ENCODE data around the gene PABPN1L. TPM values are rescaled to one million over a fixed set of nuclear protein-coding genes. Genes with fewer than 3 reads are reported as not detected.

The PABPN1L gene
- total and polyA plus RNA-seq, 3 donors from 2014 or later = 0.34 to 0.93 TPM; not detected in 1

- intact Hi-C loops (cut with DNase I; ENCODE audit: low total_unique reads) = no loop called here
- 88 to 92% methylated on average over 3 to 21 of the region's 22 CpGs for WGBS, 2 donors
Observed at GRCh38 chr16:88906535-88907105, 40.2 kb upstream of the PABPN1L start.

DNA sequence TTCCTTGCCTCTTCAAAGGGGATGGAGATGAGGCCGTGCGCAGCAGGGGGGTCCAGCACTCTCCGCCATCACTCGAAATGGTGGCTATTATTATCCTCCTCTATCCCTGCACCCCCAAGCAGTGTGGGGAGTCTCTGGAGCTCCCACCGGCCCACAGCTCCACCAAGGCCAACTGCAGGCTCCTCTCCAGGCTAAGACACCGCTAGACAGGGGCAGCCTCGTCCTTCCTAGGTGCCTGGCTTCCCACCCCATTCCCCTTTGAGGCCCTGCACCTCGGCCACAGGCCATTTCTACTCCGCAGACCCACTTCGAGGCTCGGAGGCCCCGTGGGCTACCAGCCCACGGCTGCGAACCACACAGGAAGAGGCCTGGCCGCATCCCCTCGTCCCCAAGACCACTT is 39.6 kb upstream of the PABPN1L start:
- Histone ChIP-seq H3K27ac (no peak overlapping the region), H3K36me3 (ENCODE audit: low read depth, missing control alignments) (no peaks in the 10 kb centered on the region), H3K9me3 (no peaks in the 10 kb centered on the region), H3K4me1 (peaks cover 10% of the 10 kb centered on the region), H3K27me3 (no peaks in the 10 kb centered on the region), H3K4me3 (no peak overlapping the region)
- 88 to 96% methylated on average over 12 to 16 of the region's 16 CpGs for WGBS, 2 donors
- intact Hi-C loops (cut with DNase I; ENCODE audit: low total_unique reads) = no loop called here
- TF ChIP-seq, protein P1, sequence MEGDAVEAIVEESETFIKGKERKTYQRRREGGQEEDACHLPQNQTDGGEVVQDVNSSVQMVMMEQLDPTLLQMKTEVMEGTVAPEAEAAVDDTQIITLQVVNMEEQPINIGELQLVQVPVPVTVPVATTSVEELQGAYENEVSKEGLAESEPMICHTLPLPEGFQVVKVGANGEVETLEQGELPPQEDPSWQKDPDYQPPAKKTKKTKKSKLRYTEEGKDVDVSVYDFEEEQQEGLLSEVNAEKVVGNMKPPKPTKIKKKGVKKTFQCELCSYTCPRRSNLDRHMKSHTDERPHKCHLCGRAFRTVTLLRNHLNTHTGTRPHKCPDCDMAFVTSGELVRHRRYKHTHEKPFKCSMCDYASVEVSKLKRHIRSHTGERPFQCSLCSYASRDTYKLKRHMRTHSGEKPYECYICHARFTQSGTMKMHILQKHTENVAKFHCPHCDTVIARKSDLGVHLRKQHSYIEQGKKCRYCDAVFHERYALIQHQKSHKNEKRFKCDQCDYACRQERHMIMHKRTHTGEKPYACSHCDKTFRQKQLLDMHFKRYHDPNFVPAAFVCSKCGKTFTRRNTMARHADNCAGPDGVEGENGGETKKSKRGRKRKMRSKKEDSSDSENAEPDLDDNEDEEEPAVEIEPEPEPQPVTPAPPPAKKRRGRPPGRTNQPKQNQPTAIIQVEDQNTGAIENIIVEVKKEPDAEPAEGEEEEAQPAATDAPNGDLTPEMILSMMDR (IDR thresholded peaks at IDR 0.05) = no peak
- TF ChIP-seq POLR2A (IDR thresholded peaks at IDR 0.05) = no peak
- DNase-seq = no peak

More at GRCh38 chr16:88906535-88907105, 40.2 kb upstream of the PABPN1L start:
- Histone ChIP-seq H3K4me1 (peaks cover 12% of the 10 kb centered on the region), H3K9me3 (no peaks in the 10 kb centered on the region), H3K36me3 (ENCODE audit: low read depth, missing control alignments) (no peaks in the 10 kb centered on the region), H3K27me3 (no peaks in the 10 kb centered on the region), H3K4me3 (no peak overlapping the region), H3K27ac (no peak overlapping the region)
- no peak for DNase-seq
- TF ChIP-seq, protein P1 (IDR thresholded peaks at IDR 0.05) = no peak
- no peak for TF ChIP-seq POLR2A (IDR thresholded peaks at IDR 0.05)

DNA sequence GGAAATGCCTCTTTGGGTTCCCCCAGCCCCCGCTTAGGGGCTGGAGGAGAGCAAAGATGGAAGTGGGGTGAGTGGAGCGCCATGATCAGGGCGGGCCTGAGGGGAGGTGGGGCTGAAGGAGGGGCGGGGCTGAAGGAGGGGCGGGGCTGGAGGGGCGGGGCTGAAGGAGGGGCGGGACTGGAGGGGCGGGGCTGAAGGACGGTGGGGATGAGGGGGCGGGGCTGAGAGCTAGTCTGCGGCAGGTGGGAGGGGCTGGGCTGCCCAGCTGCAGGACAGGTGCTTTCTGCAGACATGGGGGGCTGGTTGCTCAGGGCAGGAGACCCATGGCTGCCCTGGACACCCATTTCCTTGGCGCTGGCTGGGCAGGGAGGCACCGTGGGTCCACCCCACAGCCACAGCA is 39.1 kb upstream of the PABPN1L start:
- Histone ChIP-seq H3K4me1 (peaks cover 7% of the 10 kb centered on the region), H3K27me3 (no peaks in the 10 kb centered on the region), H3K36me3 (ENCODE audit: low read depth, missing control alignments) (no peaks in the 10 kb centered on the region), H3K9me3 (no peaks in the 10 kb centered on the region), H3K27ac (no peak overlapping the region), H3K4me3 (no peak overlapping the region)
- 50 to 52% methylated on average over 6 to 13 of the region's 13 CpGs for WGBS, 2 donors
- intact Hi-C loops (cut with DNase I; ENCODE audit: low total_unique reads) = no loop called here
- TF ChIP-seq, protein P1 (IDR thresholded peaks at IDR 0.05) = no peak
- TF ChIP-seq POLR2A (IDR thresholded peaks at IDR 0.05) = no peak
- peak; percentile 63 for DNase-seq

- Histone ChIP-seq H3K27me3 (no peaks in the 10 kb centered on the region), H3K36me3 (ENCODE audit: low read depth, missing control alignments) (no peaks in the 10 kb centered on the region), H3K4me1 (peaks cover 5% of the 10 kb centered on the region), H3K27ac (no peak overlapping the region), H3K9me3 (no peaks in the 10 kb centered on the region), H3K4me3 (no peak overlapping the region)
- 85 to 86% methylated on average over 16 to 21 of the region's 21 CpGs for WGBS, 2 donors
- intact Hi-C loops (cut with DNase I; ENCODE audit: low total_unique reads) = no loop called here
- no peak for DNase-seq
- TF ChIP-seq, protein P1 (IDR thresholded peaks at IDR 0.05) = no peak
Observed at GRCh38 chr16:88904676-88905365, 38.4 kb upstream of the PABPN1L start.

All from testis (tissue), 3 donors.